SJCRH30 (cell line): ENCODE data around the gene TAS1R3. TPM values are rescaled to one million over a fixed set of nuclear protein-coding genes. Genes with fewer than 3 reads are reported as not detected.

ENCODE experiments used
- DNase-seq, 2 experiments: peaks; one replicate each; pipeline ENCODE4 v3.0.0-alpha.2; 2015 to 2020
- H3K27ac ChIP-seq: fragments of 250-450 bp; sonication (Bioruptor Pico); 2 replicates; pipeline ENCODE4 v1.5.1; 2020; ENCODE audit warnings: mild to moderate bottlenecking, moderate library complexity
- H3K27me3 ChIP-seq: fragments of 250-450 bp; sonication (Bioruptor Pico); 2 replicates; pipeline ENCODE4 v1.5.1; 2020; ENCODE audit warnings: mild to moderate bottlenecking, moderate library complexity
- H3K36me3 ChIP-seq: fragments of 250-450 bp; sonication (Bioruptor Pico); 2 replicates; pipeline ENCODE4 v1.5.1; 2020; ENCODE audit warnings: mild to moderate bottlenecking, moderate library complexity
- H3K4me1 ChIP-seq: fragments of 250-450 bp; sonication (Bioruptor Pico); 2 replicates; pipeline ENCODE4 v1.5.1; 2020; ENCODE audit warnings: mild to moderate bottlenecking, moderate library complexity
- H3K4me3 ChIP-seq: fragments of 250-450 bp; sonication (Bioruptor Pico); 2 replicates; pipeline ENCODE4 v1.5.1; 2020; ENCODE audit warnings: mild to moderate bottlenecking, moderate library complexity
- H3K9me3 ChIP-seq: fragments of 250-450 bp; sonication (Bioruptor Pico); replicated peaks from 2 replicates; pipeline ENCODE4 v1.5.1; 2020; ENCODE audit warnings: mild to moderate bottlenecking, moderate library complexity
- total RNA-seq: library from RNA; depleted of rRNA; stranded (reverse); fragments of >200 nt; shearing (Covaris generic); gene quantifications from 2 replicates; pipeline ENCODE4 v1.2.3, GENCODE V29; 2014; rRNA removed

The TAS1R3 gene
- 0.15 and 0.47 TPM in 2 replicates for total RNA-seq

DNA sequence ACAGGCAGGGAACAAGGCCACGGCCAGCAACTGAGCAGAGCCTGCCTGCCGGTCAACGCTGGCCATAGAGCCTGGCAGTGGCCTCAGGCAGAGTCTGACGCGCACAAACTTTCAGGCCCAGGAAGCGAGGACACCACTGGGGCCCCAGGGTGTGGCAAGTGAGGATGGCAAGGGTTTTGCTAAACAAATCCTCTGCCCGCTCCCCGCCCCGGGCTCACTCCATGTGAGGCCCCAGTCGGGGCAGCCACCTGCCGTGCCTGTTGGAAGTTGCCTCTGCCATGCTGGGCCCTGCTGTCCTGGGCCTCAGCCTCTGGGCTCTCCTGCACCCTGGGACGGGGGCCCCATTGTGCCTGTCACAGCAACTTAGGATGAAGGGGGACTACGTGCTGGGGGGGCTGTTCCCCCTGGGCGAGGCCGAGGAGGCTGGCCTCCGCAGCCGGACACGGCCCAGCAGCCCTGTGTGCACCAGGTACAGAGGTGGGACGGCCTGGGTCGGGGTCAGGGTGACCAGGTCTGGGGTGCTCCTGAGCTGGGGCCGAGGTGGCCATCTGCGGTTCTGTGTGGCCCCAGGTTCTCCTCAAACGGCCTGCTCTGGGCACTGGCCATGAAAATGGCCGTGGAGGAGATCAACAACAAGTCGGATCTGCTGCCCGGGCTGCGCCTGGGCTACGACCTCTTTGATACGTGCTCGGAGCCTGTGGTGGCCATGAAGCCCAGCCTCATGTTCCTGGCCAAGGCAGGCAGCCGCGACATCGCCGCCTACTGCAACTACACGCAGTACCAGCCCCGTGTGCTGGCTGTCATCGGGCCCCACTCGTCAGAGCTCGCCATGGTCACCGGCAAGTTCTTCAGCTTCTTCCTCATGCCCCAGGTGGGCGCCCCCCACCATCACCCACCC, at the start of gene TAS1R3:
Gene TAS1R3, plus strand, starts transcription at position 213 of the 898 bp plus-strand sequence. Its CDS starts 66 bp downstream, at position 279.
- H3K27me3 ChIP-seq = no peaks in the 10 kb centered on the region
- DNase-seq = peak in 1 of 2 experiments; percentile 53
- H3K9me3 ChIP-seq = no peaks in the 10 kb centered on the region
- no peaks in the 10 kb centered on the region for H3K36me3 ChIP-seq
- no peak within 1 kb of the TSS for H3K4me3 ChIP-seq
- peaks cover 11% of the 10 kb centered on the region; the same call in 1 of the 2 replicates for H3K4me1 ChIP-seq
- H3K27ac ChIP-seq = no peak within 1 kb of the TSS

- H3K27ac ChIP-seq = no peak overlapping the region; the same call in 1 of the 2 replicates
These were observed 49.4 kb upstream of the TAS1R3 start for GRCh38 chr1:1281533-1282321.

DNA sequence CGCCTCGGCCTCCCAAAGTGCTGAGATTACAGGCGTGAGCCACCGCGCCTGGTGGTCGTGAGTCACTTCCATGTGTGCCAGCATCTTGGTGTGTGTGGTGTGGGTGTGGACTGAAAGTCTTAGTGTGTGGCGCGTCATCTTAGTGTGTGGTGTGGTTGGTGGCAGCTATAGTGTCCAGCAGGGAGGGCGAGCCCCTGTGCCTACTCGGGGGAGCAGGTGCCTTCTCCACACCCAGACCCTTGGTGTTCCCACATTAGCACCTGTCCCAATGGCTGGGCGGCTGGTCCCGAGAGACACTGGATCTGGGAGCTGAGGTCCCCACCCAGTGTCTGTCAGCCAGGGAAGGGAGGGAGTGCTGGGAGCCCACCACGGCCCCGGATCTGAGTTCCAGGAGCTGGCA, 48.1 kb upstream of the TAS1R3 start:
- Histone ChIP-seq H3K4me1 (peaks cover 5% of the 10 kb centered on the region; the same call in 1 of the 2 replicates), H3K9me3 (no peaks in the 10 kb centered on the region), H3K36me3 (no peaks in the 10 kb centered on the region), H3K4me3 (no peak overlapping the region), H3K27ac (no peak overlapping the region; the same call in 1 of the 2 replicates), H3K27me3 (no peaks in the 10 kb centered on the region)
- peak; percentile 70 to 73 for DNase-seq

More at GRCh38 chr1:1281533-1282321, 49.4 kb upstream of the TAS1R3 start:
- Histone ChIP-seq H3K4me1 (peaks cover 5% of the 10 kb centered on the region; the same call in 1 of the 2 replicates), H3K27me3 (no peaks in the 10 kb centered on the region), H3K9me3 (no peaks in the 10 kb centered on the region), H3K4me3 (no peak overlapping the region), H3K36me3 (no peaks in the 10 kb centered on the region)
- peak; percentile 76 to 81 for DNase-seq

DNA sequence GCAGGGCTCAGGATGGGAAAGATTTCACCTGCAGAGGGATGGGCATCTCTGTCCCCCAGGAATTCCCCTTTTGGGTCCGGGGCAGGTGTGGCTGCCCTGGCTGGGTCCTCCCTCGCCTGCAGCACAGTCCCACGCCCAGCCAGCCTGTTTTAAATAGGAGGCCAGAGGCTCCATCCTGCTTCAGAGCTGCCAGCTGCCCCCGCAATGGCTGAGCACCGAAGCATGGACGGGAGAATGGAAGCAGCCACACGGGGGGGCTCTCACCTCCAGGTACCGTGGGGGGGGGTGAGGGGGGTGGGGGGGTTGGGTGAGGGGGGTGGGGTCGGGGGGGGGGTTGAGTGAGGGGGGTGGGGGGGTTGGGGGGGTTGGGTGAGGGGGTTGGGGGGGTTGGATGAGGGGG, 47.3 kb upstream of the TAS1R3 start:
- H3K36me3 ChIP-seq = no peaks in the 10 kb centered on the region
- no peak overlapping the region for H3K27ac ChIP-seq
- H3K4me1 ChIP-seq = peaks cover 5% of the 10 kb centered on the region; the same call in 1 of the 2 replicates
- no peaks in the 10 kb centered on the region for H3K27me3 ChIP-seq
- no peaks in the 10 kb centered on the region for H3K9me3 ChIP-seq
- no peak overlapping the region for H3K4me3 ChIP-seq
- DNase-seq = peak in 1 of 2 experiments; percentile 46

- no peak for DNase-seq
- Histone ChIP-seq H3K4me3 (no peak overlapping the region), H3K9me3 (no peaks in the 10 kb centered on the region), H3K27ac (no peak overlapping the region), H3K27me3 (no peaks in the 10 kb centered on the region), H3K4me1 (peaks cover 5% of the 10 kb centered on the region; the same call in 1 of the 2 replicates), H3K36me3 (no peaks in the 10 kb centered on the region)
These were observed 46.6 kb upstream of the TAS1R3 start for GRCh38 chr1:1284221-1285101.

GRCh38 chr1:1285102-1285571, 45.9 kb upstream of the TAS1R3 start:
- Histone ChIP-seq H3K9me3 (no peaks in the 10 kb centered on the region), H3K27me3 (no peaks in the 10 kb centered on the region), H3K4me3 (no peak overlapping the region), H3K36me3 (no peaks in the 10 kb centered on the region), H3K27ac (no peak overlapping the region), H3K4me1 (peaks cover 6% of the 10 kb centered on the region; the same call in 1 of the 2 replicates)
- DNase-seq = no peak

GRCh38 chr1:1285611-1286311, 45.3 kb upstream of the TAS1R3 start:
- Histone ChIP-seq H3K4me3 (no peak overlapping the region), H3K27me3 (no peaks in the 10 kb centered on the region), H3K27ac (no peak overlapping the region), H3K36me3 (no peaks in the 10 kb centered on the region), H3K9me3 (no peaks in the 10 kb centered on the region), H3K4me1 (peaks cover 12% of the 10 kb centered on the region; the same call in 1 of the 2 replicates)
- no peak for DNase-seq

DNA sequence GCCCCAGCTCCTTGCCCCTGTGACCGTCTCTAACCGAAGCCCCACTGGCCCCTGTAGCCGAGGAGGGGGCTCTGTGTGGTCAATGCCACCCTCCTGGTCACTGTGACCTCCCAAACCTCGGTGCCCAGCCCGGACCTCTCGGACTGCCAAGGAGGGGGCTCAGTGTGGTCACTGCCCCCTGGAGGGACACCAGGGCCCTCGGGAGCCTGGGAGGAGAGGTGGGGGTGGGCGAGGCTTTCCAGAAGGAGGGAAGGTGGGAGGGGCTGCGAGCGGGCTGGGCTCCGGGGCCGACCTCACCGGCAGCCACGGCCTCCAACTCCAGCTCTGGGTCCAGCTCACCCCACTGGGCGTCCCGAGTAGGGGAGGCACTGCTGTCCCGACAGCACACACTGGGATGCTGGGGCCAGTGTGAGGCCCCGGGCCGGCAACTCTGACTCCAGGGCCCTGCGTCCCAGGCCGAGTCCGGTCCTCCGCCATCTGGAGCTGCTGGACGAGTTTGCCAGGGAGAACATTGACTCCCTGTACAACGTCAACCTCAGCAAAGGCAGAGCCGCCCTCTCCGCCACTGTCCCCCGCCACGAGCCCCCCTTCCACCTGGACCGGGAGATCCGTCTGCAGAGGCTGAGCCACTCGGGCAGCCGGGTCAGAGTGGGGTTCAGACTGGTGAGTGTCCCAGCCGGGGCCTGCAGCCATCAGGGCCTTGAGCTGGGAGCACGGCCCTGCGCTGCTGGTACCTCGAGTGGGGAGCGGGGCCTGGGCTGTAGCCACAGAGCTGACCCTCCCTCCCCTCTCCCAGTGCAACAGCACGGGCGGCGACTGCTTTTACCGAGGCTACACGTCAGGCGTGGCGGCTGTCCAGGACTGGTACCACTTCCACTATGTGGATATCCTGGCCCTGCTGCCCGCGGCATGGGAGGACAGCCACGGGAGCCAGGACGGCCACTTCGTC, 44.5 kb upstream of the TAS1R3 start:
- H3K27ac ChIP-seq = no peak overlapping the region
- DNase-seq = no peak
- no peaks in the 10 kb centered on the region for H3K36me3 ChIP-seq
- peaks cover 18% of the 10 kb centered on the region for H3K4me1 ChIP-seq
- H3K4me3 ChIP-seq = no peak overlapping the region
- no peaks in the 10 kb centered on the region for H3K27me3 ChIP-seq
- H3K9me3 ChIP-seq = no peaks in the 10 kb centered on the region

- Histone ChIP-seq H3K4me1 (peaks cover 21% of the 10 kb centered on the region), H3K27ac (no peak overlapping the region), H3K36me3 (no peaks in the 10 kb centered on the region), H3K9me3 (no peaks in the 10 kb centered on the region), H3K27me3 (no peaks in the 10 kb centered on the region), H3K4me3 (no peak overlapping the region)
- no peak for DNase-seq
These were observed 43.6 kb upstream of the TAS1R3 start for GRCh38 chr1:1287288-1288110.

DNA sequence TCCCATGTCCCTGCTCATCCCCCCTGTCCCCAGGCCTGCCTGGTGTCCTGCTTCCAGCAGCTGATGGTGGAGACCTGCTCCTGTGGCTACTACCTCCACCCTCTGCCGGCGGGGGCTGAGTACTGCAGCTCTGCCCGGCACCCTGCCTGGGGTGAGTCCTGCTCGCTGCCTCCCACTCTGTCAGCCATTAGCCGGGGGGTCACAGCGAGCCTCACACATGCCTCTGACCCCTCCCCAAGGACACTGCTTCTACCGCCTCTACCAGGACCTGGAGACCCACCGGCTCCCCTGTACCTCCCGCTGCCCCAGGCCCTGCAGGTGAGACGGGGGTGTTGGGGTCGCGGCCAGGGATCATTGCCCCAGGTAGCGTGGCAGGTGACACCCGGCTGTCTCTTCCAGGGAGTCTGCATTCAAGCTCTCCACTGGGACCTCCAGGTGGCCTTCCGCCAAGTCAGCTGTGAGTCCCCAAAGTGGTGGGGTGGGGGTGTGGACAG, 40.8 kb upstream of the TAS1R3 start:
- H3K4me1 ChIP-seq = peaks cover 21% of the 10 kb centered on the region
- peak; percentile 82 for DNase-seq
- no peaks in the 10 kb centered on the region for H3K36me3 ChIP-seq
- H3K27ac ChIP-seq = no peak overlapping the region
- H3K4me3 ChIP-seq = no peak overlapping the region
- H3K9me3 ChIP-seq = no peaks in the 10 kb centered on the region
- H3K27me3 ChIP-seq = no peaks in the 10 kb centered on the region

- H3K36me3 ChIP-seq = no peaks in the 10 kb centered on the region
- no peaks in the 10 kb centered on the region for H3K27me3 ChIP-seq
- H3K4me1 ChIP-seq = peaks cover 21% of the 10 kb centered on the region
- H3K9me3 ChIP-seq = no peaks in the 10 kb centered on the region
- no peak overlapping the region for H3K27ac ChIP-seq
- H3K4me3 ChIP-seq = no peak overlapping the region
- peak; percentile 73 to 75 for DNase-seq
These were observed 40.0 kb upstream of the TAS1R3 start for GRCh38 chr1:1291023-1291528.
